Endodermal cell (in vitro differentiated cells): ENCODE data around the gene MPP7. TPM values are rescaled to one million over a fixed set of nuclear protein-coding genes. Genes with fewer than 3 reads are reported as not detected.

ENCODE experiments used
- DNase-seq: peaks from one replicate; pipeline ENCODE4 v3.0.0-alpha.2; 2017
- H3K27ac ChIP-seq: 2 replicates; pipeline ENCODE4 v1.5.1; 2013; ENCODE audit warnings: mild to moderate bottlenecking, low read depth, low read length, moderate library complexity
- H3K27me3 ChIP-seq: 2 replicates; pipeline ENCODE4 v1.6.1; 2013; ENCODE audit warnings: mild to moderate bottlenecking, low read length, moderate library complexity; ENCODE audit not compliant: insufficient read depth, control insufficient read depth, poor library complexity, severe bottlenecking
- H3K36me3 ChIP-seq: 2 replicates; pipeline ENCODE4 v1.7.0; 2013; ENCODE audit warnings: mild to moderate bottlenecking, low read length, moderate library complexity; ENCODE audit not compliant: control insufficient read depth, insufficient read depth
- H3K4me1 ChIP-seq: one replicate; pipeline ENCODE4 v1.7.0; 2013; ENCODE audit warnings: low read length; ENCODE audit not compliant: control insufficient read depth, insufficient read depth
- H3K4me3 ChIP-seq: 2 replicates; pipeline ENCODE4 v1.5.1; 2013; ENCODE audit warnings: mild to moderate bottlenecking, low read length, moderate library complexity
- H3K9ac ChIP-seq: 2 replicates; pipeline ENCODE4 v1.6.1; 2013; ENCODE audit warnings: mild to moderate bottlenecking, low read length, moderate library complexity; ENCODE audit not compliant: poor library complexity, severe bottlenecking; ENCODE audit errors: extremely low read depth
- H3K9me3 ChIP-seq: 2 replicates; pipeline ENCODE4 v1.6.1; 2013; ENCODE audit warnings: mild to moderate bottlenecking, low read length, moderate library complexity; ENCODE audit not compliant: control insufficient read depth
- H3K27ac Mint-ChIP-seq: 2 replicates; pipeline ENCODE4 v1.8.0; 2020; ENCODE audit warnings: mixed read lengths
- H3K27me3 Mint-ChIP-seq: 2 replicates; pipeline ENCODE4 v1.8.0; 2021; ENCODE audit warnings: mild to moderate bottlenecking, mixed read lengths; ENCODE audit not compliant: insufficient read depth
- H3K36me3 Mint-ChIP-seq: 2 replicates; pipeline ENCODE4 v1.8.0; 2020; ENCODE audit warnings: low read depth, mixed read lengths
- H3K4me1 Mint-ChIP-seq: 2 replicates; pipeline ENCODE4 v1.8.0; 2020; ENCODE audit warnings: mixed read lengths
- H3K4me3 Mint-ChIP-seq: 2 replicates; pipeline ENCODE4 v1.8.0; 2020; ENCODE audit warnings: mild to moderate bottlenecking, moderate library complexity, mixed read lengths
- H3K9me3 Mint-ChIP-seq: 2 replicates; pipeline ENCODE4 v1.8.0; 2020; ENCODE audit warnings: mild to moderate bottlenecking, mixed read lengths
- WGBS, 2 experiments: methylation state at CpG; one replicate each; pipeline versions ENCODE4 v1.1.5 to v1.1.7; 2013; ENCODE audit warnings: missing lambda C conversion rate in 2 of 2, mixed read lengths in 1 of 2; ENCODE audit not compliant: insufficient coverage in 1 of 2, insufficient read length in 1 of 2; 5-methylcytosine and 5-hydroxymethylcytosine counted together
- microRNA-seq: library from miRNA; unstranded; fragments of <30 nt; microRNA quantifications from one replicate; pipeline ENCODE4 v1.2.0, GENCODE V29; 2020; ENCODE audit warnings: borderline microRNAs expressed
- total RNA-seq, 2 donors: library from RNA; stranded (reverse); fragmentation: NEBNext Ultra II Directional in 1 of 2; extraction: Animal tissue kit (Norgen Biotek cat#: 25700) in 1 of 2; gene quantifications; 2 replicates in 1 of 2; 3 replicates in 1 of 2; pipeline ENCODE4 v1.2.1, GENCODE V29; 2021
- TF ChIP-seq, protein P1 (sequence below): fragments of 200-600 bp; sonication (generic); conservative IDR thresholded peaks from 2 replicates; pipeline ENCODE4 v1.5.0; 2021; ENCODE audit warnings: antibody characterized with exemption, mild to moderate bottlenecking

MPP7 gene
- total RNA-seq, 2 donors from 2014 or later, result 5.5 to 7.7 TPM

- no peaks in the 10 kb centered on the region for H3K9me3 Mint-ChIP-seq
Observed at GRCh38 chr10:28253169-28253785, 49.6 kb downstream of the MPP7 start.

More at GRCh38 chr10:28253169-28253785, 49.6 kb downstream of the MPP7 start:
- H3K27ac ChIP-seq, result no peak overlapping the region
- Mint-ChIP-seq H3K27me3 (no peaks in the 10 kb centered on the region), H3K27ac (no peak overlapping the region), H3K4me1 (no peaks in the 10 kb centered on the region), H3K36me3 (no peaks in the 10 kb centered on the region), H3K4me3 (no peak overlapping the region)
- no peak overlapping the region for H3K4me3 ChIP-seq
- H3K9ac ChIP-seq, result no peak overlapping the region
- WGBS, 2 experiments, result 93 to 95% methylated on average over 9 to 11 of the region's 11 CpGs
- H3K9me3 ChIP-seq, result no peaks in the 10 kb centered on the region
- H3K4me1 ChIP-seq, result no peaks in the 10 kb centered on the region
- no peaks in the 10 kb centered on the region for H3K36me3 ChIP-seq
- no peaks in the 10 kb centered on the region for H3K27me3 ChIP-seq
- TF ChIP-seq, protein P1, sequence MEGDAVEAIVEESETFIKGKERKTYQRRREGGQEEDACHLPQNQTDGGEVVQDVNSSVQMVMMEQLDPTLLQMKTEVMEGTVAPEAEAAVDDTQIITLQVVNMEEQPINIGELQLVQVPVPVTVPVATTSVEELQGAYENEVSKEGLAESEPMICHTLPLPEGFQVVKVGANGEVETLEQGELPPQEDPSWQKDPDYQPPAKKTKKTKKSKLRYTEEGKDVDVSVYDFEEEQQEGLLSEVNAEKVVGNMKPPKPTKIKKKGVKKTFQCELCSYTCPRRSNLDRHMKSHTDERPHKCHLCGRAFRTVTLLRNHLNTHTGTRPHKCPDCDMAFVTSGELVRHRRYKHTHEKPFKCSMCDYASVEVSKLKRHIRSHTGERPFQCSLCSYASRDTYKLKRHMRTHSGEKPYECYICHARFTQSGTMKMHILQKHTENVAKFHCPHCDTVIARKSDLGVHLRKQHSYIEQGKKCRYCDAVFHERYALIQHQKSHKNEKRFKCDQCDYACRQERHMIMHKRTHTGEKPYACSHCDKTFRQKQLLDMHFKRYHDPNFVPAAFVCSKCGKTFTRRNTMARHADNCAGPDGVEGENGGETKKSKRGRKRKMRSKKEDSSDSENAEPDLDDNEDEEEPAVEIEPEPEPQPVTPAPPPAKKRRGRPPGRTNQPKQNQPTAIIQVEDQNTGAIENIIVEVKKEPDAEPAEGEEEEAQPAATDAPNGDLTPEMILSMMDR, result no peak
- no peak for DNase-seq

Small RNA genes within 50 kb of the gene (microRNA-seq; reads per million reads assigned to microRNA genes)
- gene MIR8086, result not detected

Other genes starting within 250 kb of the MPP7 start
- gene WAC, start 230.1 kb upstream of the MPP7 start, total RNA-seq, result 100 to 1,000 TPM; 133 TPM